ENCODE data around the gene POLR3A. TPM values are rescaled to one million over a fixed set of nuclear protein-coding genes. Genes with fewer than 3 reads are reported as not detected.

POLR3A gene
- total RNA-seq, 2 experiments from 2014 or later, result 6.7 to 6.9 TPM

- no peaks in the 10 kb centered on the region for H3K27me3 Mint-ChIP-seq
- peaks cover 14% of the 10 kb centered on the region for H3K4me1 ChIP-seq (ENCODE audit: insufficient read depth, low read length)
- H3K4me3 ChIP-seq (ENCODE audit: low read length), result no peak overlapping the region
- ATAC-seq (ENCODE audit: poor library complexity) (no peak), DNase-seq (no peak)
- peaks cover 24% of the 10 kb centered on the region for H3K36me3 Mint-ChIP-seq (ENCODE audit: low read depth)
- no peaks in the 10 kb centered on the region for H3K9me3 Mint-ChIP-seq
- intact Hi-C loops (cut with DNase I, micrococcal nuclease), result loop anchor here (1.0 to 5.0 kb wide), 3 partner anchors 610 to 1149 kb away; no protein-coding TSS in a partner anchor
- peaks cover 19% of the 10 kb centered on the region for H3K4me1 Mint-ChIP-seq (ENCODE audit: low read depth)
- H3K27ac Mint-ChIP-seq, result no peak overlapping the region
- TF ChIP-seq, protein P1, sequence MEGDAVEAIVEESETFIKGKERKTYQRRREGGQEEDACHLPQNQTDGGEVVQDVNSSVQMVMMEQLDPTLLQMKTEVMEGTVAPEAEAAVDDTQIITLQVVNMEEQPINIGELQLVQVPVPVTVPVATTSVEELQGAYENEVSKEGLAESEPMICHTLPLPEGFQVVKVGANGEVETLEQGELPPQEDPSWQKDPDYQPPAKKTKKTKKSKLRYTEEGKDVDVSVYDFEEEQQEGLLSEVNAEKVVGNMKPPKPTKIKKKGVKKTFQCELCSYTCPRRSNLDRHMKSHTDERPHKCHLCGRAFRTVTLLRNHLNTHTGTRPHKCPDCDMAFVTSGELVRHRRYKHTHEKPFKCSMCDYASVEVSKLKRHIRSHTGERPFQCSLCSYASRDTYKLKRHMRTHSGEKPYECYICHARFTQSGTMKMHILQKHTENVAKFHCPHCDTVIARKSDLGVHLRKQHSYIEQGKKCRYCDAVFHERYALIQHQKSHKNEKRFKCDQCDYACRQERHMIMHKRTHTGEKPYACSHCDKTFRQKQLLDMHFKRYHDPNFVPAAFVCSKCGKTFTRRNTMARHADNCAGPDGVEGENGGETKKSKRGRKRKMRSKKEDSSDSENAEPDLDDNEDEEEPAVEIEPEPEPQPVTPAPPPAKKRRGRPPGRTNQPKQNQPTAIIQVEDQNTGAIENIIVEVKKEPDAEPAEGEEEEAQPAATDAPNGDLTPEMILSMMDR (IDR thresholded peaks at IDR 0.05), result no peak
- H3K27ac ChIP-seq (ENCODE audit: low read depth in 1 of 2, low read length in 2 of 2), result no peak overlapping the region
- H3K27me3 ChIP-seq (ENCODE audit: control insufficient read depth in 1 of 2, insufficient read depth in 2 of 2, low read length in 2 of 2), result no peaks in the 10 kb centered on the region
- H3K36me3 ChIP-seq (ENCODE audit: insufficient read depth, low read length), result peaks cover 10% of the 10 kb centered on the region
- ChIA-PET CTCF (interaction anchor here (0.7 to 2.7 kb wide), 9 partner anchors 10 to 1164 kb away, joined by 3 to 37 read pairs (median 5); partner anchors contain the start of gene POLR3A), POLR2A (interaction anchor here (0.7 to 0.8 kb wide), 2 partner anchors 12 to 1496 kb away, joined by 3 read pairs; no protein-coding TSS in a partner anchor)
- no peaks in the 10 kb centered on the region for H3K9me3 ChIP-seq (ENCODE audit: control insufficient read depth in 1 of 2, insufficient read depth in 1 of 2, low read length in 2 of 2)
- H3K4me3 Mint-ChIP-seq, result no peak overlapping the region
These were observed 17.5 kb upstream of the POLR3A start for GRCh38 chr10:78046711-78047269.

GRCh38 chr10:78045856-78046255 lies 16.5 kb upstream of the POLR3A start:
- Mint-ChIP-seq H3K4me1 (ENCODE audit: low read depth) (peaks cover 27% of the 10 kb centered on the region), H3K4me3 (no peak overlapping the region), H3K9me3 (no peaks in the 10 kb centered on the region), H3K36me3 (ENCODE audit: low read depth) (peaks cover 33% of the 10 kb centered on the region), H3K27ac (no peak overlapping the region), H3K27me3 (no peaks in the 10 kb centered on the region)
- intact Hi-C loops (cut with DNase I, micrococcal nuclease), result loop anchor here in 1 of 2 experiments (5.0 kb wide), 1 partner anchor 1026 kb away; no protein-coding TSS in a partner anchor
- no peak for DNase-seq
- Histone ChIP-seq H3K9me3 (ENCODE audit: control insufficient read depth in 1 of 2, insufficient read depth in 1 of 2, low read length in 2 of 2) (no peaks in the 10 kb centered on the region), H3K4me1 (ENCODE audit: insufficient read depth, low read length) (peaks cover 20% of the 10 kb centered on the region), H3K36me3 (ENCODE audit: insufficient read depth, low read length) (peaks cover 20% of the 10 kb centered on the region), H3K4me3 (ENCODE audit: low read length) (no peak overlapping the region), H3K27ac (ENCODE audit: low read depth in 1 of 2, low read length in 2 of 2) (no peak overlapping the region), H3K27me3 (ENCODE audit: control insufficient read depth in 1 of 2, insufficient read depth in 2 of 2, low read length in 2 of 2) (no peaks in the 10 kb centered on the region)
- ATAC-seq (ENCODE audit: poor library complexity), result no peak
- ChIA-PET POLR2A (no interaction called here), CTCF (interaction anchor here (0.9 to 2.7 kb wide), 2 partner anchors 16 to 1149 kb away, joined by 3 to 37 read pairs; partner anchors contain the start of gene POLR3A)
- TF ChIP-seq, protein P1 (IDR thresholded peaks at IDR 0.05), result no peak

DNA sequence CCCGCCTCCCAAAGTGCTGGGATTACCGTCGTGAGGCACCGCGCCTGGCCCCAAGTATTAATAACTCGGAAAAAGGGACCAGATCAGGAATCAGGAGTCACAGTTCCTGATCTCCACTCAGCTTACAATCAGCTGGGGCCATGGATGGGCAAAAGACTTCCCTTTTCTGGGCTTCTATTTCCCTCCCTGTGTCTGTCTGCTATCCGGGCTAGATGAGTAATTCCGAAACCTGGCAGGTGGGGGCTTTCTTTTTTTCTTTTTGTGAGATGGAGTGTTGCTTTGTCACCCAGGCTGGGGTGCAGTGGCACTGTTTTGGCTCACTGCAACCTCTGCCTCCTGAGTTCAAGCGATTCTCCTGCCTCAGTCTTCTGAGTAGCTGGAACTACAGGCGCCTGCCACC lies 15.9 kb upstream of the POLR3A start:
- TF ChIP-seq, protein P1 (IDR thresholded peaks at IDR 0.05), result no peak
- no peak overlapping the region for H3K4me3 Mint-ChIP-seq
- Histone ChIP-seq H3K27me3 (ENCODE audit: control insufficient read depth in 1 of 2, insufficient read depth in 2 of 2, low read length in 2 of 2) (no peaks in the 10 kb centered on the region), H3K4me1 (ENCODE audit: insufficient read depth, low read length) (peaks cover 20% of the 10 kb centered on the region), H3K9me3 (ENCODE audit: control insufficient read depth in 1 of 2, insufficient read depth in 1 of 2, low read length in 2 of 2) (no peaks in the 10 kb centered on the region), H3K4me3 (ENCODE audit: low read length) (no peak overlapping the region), H3K36me3 (ENCODE audit: insufficient read depth, low read length) (peaks cover 26% of the 10 kb centered on the region), H3K27ac (ENCODE audit: low read depth in 1 of 2, low read length in 2 of 2) (no peak overlapping the region)
- intact Hi-C loops (cut with DNase I, micrococcal nuclease), result loop anchor here in 1 of 2 experiments (5.0 kb wide), 1 partner anchor 1027 kb away; no protein-coding TSS in a partner anchor
- peak overlapping the region; percentile 25 for H3K27ac Mint-ChIP-seq
- peaks cover 40% of the 10 kb centered on the region for H3K36me3 Mint-ChIP-seq (ENCODE audit: low read depth)
- H3K27me3 Mint-ChIP-seq, result no peaks in the 10 kb centered on the region
- ATAC-seq (ENCODE audit: poor library complexity), result no peak
- CTCF ChIA-PET, result interaction anchor here (2.7 kb wide), 1 partner anchor 1150 kb away, joined by 37 read pairs; no protein-coding TSS in a partner anchor
- POLR2A ChIA-PET, result interaction anchor here (1.5 kb wide), 1 partner anchor 9 kb away, joined by 5 read pairs; no protein-coding TSS in a partner anchor
- H3K4me1 Mint-ChIP-seq (ENCODE audit: low read depth), result peaks cover 31% of the 10 kb centered on the region
- H3K9me3 Mint-ChIP-seq, result no peaks in the 10 kb centered on the region
- peak in 3 of 14 experiments; percentile 4 to 27 (median 21) for DNase-seq

Data from CD4-positive, alpha-beta T cell (primary cell).